Cardiac septum (tissue), 1 donor: ENCODE results near the gene E2F2. TPM values are rescaled to one million over a fixed set of nuclear protein-coding genes. Genes with fewer than 3 reads are reported as not detected.

Source experiments
- DNase-seq: peaks from one replicate; pipeline ENCODE4 v3.0.0-alpha.2; 2020; ENCODE audit warnings: low spot score
- intact Hi-C: fragments of 100-400 bp; cut with DNase I; formaldehyde crosslinking; loops from one replicate; pipeline ENCODE4 v1.14.0; 2022
- total RNA-seq: library from RNA; stranded (reverse); fragmentation: NEBNext Ultra II Directional; extraction: Animal tissue kit (Norgen Biotek cat#: 25700); gene quantifications from one replicate; pipeline ENCODE4 v1.2.1, GENCODE V29; 2021
- donor health status: DM: no; HTN: no; CAD: no.

The E2F2 gene
- total RNA-seq, 1 donor from 2014 or later, result 0.30 TPM

DNA sequence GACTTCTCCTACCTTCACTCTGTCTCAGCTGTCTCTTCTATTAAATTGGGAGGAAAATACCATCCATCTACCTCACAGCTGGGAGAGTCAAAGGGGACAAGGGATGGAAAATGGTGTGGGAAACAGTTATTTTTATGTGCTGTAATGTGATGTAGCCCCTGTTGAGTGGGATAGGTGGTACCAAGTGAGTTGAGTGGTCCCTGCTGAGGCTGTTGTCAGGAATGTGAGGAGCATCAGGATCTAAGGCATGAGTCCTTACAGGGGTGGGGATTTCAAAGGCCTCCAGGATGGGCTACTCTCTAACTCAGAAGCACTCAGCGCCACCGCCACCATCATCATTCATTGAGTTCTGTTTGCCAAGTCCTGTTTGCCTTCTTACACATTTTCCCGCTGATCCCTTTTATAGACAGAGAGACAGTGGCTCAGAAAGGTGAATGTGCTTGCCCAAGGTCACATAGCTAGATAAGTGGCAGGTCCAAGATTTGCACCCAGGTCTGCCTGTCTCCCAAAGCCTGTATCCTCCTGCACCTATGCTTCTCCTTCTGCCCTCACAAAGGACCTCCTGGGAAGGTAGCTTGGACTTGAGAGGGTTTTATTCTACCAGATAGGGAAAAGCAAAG, 32.8 kb upstream of the E2F2 start:
- intact Hi-C loops, result loop anchor here (2.0 kb wide), 1 partner anchor 13 kb away; no protein-coding TSS in a partner anchor
- no peak for DNase-seq

- DNase-seq, result no peak
- intact Hi-C loops, result loop anchor here (2.0 kb wide), 1 partner anchor 14 kb away; no protein-coding TSS in a partner anchor
Measured at GRCh38 chr1:23563003-23563402, 32.0 kb upstream of the E2F2 start.

DNA sequence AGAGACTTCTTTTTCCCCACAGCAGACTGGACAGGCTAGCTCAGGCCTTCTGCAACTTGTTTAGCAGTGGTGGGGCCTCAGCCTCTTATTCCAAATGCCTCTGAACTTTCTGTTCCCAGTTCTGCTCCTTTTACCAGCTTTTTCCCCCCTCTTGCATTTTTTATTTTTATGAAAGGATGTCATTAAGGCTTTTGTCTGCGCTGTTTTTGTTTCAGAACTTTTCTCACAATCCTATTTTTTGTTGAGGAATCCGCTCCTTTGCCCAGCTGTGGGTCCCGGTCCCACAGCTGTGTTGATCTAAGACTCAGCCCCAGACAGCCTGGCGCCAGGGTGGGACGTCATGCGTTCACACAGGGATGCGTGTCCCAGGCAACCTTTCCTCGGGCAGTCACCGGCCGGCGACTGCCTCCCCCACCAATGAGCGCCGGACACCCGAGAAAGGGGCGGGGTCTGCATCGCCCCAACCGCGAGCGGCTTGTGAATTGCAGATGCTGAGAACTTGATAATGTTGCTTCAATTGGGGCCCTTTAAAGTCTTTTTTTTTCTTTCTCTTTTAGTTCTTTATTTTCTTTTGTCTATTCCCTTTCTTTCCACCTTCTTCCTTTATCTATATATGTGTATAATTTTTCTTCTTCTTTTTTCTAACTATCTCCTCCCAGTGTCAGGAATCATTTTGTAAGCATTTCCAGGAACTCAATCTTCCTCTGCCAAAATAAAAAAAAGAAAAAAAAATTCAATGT, 31.3 kb upstream of the E2F2 start:
- intact Hi-C loops, result loop anchor here (2.0 kb wide), 1 partner anchor 14 kb away; no protein-coding TSS in a partner anchor
- DNase-seq, result peak; percentile 97

DNA sequence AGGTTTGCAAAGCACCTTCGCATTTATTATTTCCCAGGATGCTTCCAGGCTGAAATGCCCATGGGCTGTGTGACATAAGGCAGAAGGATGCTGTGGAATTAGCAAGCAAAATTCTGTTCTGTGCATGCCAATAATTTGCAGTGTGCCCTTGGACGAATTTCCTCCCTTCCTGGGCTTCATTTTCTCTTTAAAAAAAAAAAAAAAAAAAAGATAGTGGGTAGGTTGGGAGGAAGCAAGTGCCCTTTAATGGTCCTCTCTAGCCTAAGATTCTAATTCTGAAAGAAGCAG, 30.7 kb upstream of the E2F2 start:
- no peak for DNase-seq
- intact Hi-C loops, result loop anchor here (2.0 kb wide), 1 partner anchor 15 kb away; no protein-coding TSS in a partner anchor

GRCh38 chr1:23561076-23561812, 30.2 kb upstream of the E2F2 start:
- no peak for DNase-seq
- intact Hi-C loops, result no loop called here

DNA sequence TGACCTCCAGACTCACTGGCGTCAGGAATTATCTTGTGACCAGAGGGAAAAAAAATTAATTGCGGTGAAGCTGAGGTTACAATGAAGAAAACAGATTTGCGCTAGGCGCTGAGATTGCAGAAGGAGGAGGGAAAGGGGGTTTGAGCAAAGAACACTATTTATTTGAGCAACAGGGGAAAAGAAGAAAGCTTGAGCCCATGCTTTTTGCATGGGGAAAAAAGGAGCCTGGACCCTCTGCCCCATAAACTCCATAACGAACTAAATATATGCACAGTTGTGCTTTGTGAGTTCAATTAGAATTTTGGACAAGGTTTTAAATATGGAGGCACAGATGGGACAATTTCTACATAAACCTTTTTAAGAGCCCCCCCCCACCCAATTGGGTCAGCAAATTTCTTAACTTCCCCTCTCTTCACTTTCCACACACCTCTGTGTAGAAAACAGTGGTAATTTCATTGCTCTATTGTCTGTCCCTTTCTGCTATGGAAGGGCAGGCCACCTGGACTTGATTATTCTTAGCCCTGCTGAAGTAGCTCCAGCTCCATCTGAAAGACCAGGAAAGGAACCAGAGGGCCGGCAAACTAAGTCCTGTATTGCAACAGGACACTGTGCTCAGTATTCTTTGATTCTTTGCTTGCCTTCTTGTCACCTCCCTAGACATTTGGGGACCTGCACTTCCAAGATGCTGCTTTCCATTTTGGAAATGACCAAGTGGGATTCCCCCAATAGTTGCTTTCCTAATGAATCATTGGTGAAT, 29.1 kb upstream of the E2F2 start:
- DNase-seq, result no peak
- intact Hi-C loops, result no loop called here

DNA sequence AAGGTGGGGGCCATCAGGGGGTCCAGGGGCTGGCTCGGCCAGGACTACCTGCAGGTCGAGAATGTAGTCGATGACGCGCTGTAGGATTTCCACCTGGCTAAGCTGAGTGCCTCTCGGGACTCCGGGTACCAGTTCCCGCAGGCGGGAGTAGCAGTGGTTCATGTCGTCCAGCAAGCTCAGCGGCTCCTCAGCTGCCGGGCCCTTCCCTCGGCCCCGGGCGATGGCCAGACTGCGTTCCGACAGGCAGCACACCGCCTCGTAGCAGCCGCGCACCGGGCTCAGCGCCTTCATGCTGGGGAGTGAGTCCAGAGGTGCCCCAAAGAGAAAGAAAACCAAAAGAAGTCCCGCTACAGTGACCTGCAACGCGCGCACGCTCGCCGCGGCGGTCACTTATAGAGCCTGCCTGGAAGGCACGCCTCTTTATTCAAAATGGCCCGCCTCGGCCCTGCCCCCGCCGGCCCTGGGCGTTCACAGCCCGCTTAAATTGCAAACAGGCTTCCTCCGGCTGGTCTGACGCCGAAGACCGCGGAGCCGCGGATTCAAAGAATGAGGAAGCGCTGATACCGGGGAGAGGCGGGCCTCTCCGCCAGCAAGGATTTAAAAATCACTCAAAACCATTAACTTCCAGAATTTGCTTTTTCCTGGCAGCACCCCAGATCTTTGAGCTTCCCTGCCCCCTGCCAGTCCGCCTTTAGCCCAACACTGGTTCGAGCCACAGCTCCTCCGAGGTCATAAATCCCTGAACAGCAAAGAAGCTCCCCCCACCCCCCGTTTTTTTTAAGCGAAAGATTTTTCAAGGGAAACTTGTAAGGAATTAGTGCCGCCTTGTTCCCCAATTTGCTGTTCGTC, 28.3 kb upstream of the E2F2 start, which contains the start of gene ID3:
Gene ID3 (minus strand): TSS at position 366 of the 849 bp plus-strand sequence. CDS start 75 bp downstream, at position 291.
- intact Hi-C loops, result no loop called here
- peak; percentile 99 for DNase-seq

DNA sequence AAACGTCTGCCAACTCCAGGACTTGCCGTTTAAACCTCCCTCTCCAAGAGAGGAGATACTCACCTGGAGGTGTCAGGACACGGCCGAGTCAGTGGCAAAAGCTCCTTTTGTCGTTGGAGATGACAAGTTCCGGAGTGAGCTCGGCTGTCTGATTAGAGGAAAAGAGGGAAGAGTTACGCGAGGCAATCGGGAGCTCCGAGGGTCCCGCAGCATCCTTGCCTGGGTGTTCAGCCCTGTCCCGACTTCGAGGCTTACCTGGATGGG, 27.8 kb upstream of the E2F2 start:
- DNase-seq, result no peak
- intact Hi-C loops, result no loop called here

DNA sequence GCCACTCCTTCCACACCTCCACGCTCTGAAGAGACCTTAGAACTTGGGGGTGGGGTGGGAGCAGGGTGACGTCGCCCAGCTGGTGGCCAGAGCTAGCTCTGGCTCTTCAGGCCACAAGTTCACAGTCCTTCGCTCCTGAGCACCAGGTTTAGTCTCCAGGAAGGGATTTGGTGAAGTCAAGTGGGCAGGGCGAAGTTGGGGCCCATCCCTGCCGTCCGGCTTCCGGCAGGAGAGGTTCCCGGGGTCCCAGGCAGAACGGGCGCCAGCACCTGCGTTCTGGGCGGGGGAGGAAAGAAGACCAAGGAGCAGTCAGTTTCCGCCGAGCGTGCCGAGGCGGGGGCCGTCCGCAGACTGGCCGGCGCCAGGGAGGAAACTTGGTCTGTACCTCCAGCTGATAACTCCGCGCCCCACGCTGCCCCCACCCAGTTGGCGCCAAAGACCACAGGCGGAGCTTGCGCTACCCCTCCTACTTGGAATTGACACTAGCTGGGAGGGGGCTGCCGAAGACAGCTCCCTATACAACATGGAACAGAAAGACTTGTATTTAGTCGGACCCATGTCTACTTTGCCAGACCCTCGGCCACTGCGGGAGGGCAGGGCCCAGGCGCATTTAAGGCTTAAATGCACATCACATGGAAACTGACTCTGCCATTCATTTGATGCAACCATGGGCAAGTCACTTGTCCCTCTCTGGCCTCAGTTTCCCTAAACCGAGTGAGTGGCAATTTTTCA, 27.3 kb upstream of the E2F2 start:
- peak; percentile 88 for DNase-seq
- intact Hi-C loops, result no loop called here

DNA sequence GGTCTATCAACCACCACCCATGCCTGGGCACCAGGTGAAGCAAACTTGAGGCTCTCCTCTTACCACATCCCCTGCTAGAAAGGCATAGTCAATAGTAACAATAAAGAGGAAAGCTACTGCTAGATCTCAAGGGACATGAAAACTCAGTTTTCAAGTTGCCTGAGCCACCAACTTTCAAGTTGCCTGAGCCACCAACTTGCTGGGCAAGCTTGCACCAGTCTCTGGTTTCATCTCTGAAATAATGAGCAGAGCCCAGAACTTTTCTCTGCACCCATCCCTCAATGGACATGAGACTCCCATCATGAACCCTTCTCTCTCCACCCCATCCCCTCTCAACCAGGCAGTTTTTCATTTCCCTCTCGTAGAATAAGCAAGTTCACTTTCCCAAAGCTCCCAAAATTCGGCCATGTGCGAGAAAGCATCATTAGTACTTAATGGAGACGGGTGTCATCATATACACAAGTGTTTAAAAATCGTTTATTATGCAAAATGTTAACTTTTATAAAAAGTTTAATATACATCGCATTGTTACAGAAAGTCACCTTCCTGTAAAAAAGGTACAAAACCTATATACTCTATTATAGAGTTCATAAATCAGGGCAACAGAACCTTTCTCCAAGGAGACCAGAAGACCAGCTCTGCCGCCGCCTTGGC, 26.6 kb upstream of the E2F2 start:
- DNase-seq, result no peak
- intact Hi-C loops, result no loop called here

- intact Hi-C loops, result no loop called here
- no peak for DNase-seq
Measured at GRCh38 chr1:23556635-23557470, 25.8 kb upstream of the E2F2 start.

GRCh38 chr1:23555986-23556634, 25.1 kb upstream of the E2F2 start:
- no peak for DNase-seq
- intact Hi-C loops, result loop anchor here (1.0 kb wide), 1 partner anchor 21 kb away; no protein-coding TSS in a partner anchor

DNA sequence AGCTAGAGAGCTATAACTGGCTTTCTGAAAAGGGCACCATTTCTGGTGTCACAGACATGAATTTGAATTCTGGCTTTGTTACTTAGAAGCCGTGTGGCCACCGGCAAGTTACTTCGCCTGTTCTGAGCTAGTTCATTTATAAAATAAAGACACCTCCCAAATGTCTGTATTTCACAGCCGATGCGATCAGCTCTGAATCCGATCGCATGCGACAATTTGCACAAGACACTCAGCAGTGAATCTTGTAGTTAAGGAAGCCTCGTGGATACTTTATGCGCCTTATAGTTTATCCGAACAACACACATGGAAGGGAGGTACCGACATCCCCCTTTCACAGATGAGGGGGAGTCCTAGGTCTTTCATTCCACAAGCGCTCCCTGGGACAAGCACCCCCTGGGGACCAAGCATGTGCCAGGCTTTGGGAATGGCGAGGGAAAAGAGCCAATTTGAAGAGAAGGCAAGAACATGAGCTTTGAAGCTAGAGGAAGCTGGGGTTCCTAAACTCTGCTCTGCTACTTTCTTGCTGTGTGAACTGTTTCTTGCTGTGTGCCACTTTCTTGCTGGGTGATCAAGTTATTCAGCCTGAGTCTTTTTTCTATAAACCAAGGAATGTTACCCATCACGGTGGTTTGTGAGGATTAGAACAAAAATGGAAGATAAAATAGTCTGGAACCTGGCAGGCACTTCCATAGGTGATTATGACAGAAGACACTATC, 24.4 kb upstream of the E2F2 start:
- intact Hi-C loops, result loop anchor here (1.0 kb wide), 1 partner anchor 22 kb away; no protein-coding TSS in a partner anchor
- no peak for DNase-seq

GRCh38 chr1:23554481-23555269, 23.6 kb upstream of the E2F2 start:
- DNase-seq, result peak; percentile 96
- intact Hi-C loops, result loop anchor here (1.0 kb wide), 1 partner anchor 23 kb away; no protein-coding TSS in a partner anchor

DNA sequence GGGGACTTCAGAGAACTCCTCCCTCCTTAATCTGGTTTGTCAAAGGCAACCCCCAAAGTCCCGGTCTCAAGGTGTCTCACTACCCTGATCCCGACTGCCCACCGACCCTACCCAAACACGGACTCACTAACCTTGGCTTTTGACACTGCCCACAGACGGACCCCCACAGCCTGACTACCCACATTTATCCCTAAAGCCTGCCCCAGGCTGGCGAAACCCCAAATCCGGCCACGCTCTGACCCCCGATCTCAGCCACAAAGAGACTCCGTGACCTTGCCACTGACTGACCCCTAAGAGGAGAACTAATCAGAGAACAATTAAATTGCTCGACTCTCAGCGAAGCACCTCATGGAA, 23.1 kb upstream of the E2F2 start:
- DNase-seq, result no peak

More for the DNA sequence above, 23.1 kb upstream of the E2F2 start:
- intact Hi-C loops, result no loop called here
